ENCODE data around the gene WWOX.

GRCh38 chr16:78998879-78999278, 899.4 kb downstream of the WWOX start:
- TF ChIP-seq CTCF (IDR thresholded peaks at IDR 0.05; ENCODE audit: poor library complexity): no peak
- no peak for TF ChIP-seq EZH2phosphoT487 (IDR thresholded peaks at IDR 0.05; ENCODE audit: low read depth, severe bottlenecking, unreplicated experiment)

Measured in hepatocyte (in vitro differentiated cells).